ENCODE data around the gene DDX41.

The DDX41 gene

DNA sequence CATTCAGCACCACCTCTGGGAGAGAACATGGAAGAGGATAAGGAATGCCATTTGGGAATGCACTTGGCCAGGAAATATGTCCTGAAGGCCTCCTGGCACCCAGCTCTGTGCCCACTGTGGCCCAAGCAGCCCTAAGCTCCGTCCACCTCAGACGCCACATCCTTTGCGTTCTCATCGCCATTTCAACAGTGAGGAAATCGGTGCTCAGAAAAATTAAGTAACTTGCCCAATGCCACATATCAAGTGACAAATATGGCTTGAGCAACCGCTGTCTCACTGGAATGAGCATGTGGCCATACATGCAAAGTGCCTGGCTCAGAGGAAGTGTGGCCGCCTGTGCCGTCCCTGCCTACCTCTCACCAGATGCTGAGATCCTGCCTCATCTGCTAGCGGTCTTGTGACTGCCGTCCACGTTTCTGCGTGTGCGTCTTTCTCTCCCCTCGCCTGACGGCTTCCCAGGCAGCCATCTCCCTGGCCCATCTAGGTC is 6.2 kb downstream of the DDX41 start:
- Histone ChIP-seq H3K9ac (ENCODE audit: low read length) (no peak overlapping the region), H3K27ac (ENCODE audit: low read depth, low read length) (no peak overlapping the region), H3K27me3 (ENCODE audit: control insufficient read depth in 1 of 2, insufficient read depth in 2 of 2, low read length in 2 of 2) (no peaks in the 10 kb centered on the region), H3K4me3 (ENCODE audit: low read depth in 1 of 2, low read length in 2 of 2) (no peak overlapping the region), H3K36me3 (ENCODE audit: insufficient read depth, low read length) (peaks cover 56% of the 10 kb centered on the region), H3K4me1 (ENCODE audit: insufficient read depth, low read length) (peaks cover 5% of the 10 kb centered on the region), H3K9me3 (ENCODE audit: low read length) (no peaks in the 10 kb centered on the region)

DNA sequence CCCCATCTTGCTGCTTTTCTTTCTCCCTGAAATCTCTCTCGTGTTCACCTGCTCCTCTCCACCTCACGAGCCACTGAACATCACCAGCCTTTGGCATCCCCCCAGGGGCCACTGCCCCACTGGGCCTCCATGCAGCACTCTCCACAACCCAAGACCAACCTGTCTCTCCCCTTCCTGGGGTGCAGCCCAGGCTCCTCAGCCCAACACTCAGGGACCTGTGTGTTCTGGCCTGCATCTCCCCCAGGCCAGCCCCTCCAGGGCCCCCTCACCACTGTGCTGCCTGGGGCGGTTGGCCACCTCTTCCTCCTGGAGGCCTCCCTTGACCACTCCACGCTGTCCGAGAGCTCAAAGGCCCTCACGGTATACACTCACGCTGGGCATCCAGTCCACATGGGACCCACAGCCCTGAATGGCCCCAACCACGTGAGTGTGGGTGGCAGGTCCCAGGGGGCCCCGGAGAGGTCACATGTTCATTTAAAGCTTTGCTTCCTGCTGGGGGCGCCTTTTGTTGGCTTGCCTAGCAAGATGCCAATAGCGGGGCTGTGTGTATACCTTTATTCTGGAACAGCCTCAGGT is 6.7 kb downstream of the DDX41 start:
- Histone ChIP-seq H3K9ac (ENCODE audit: low read length) (no peak overlapping the region), H3K36me3 (ENCODE audit: insufficient read depth, low read length) (peaks cover 51% of the 10 kb centered on the region), H3K4me3 (ENCODE audit: low read depth in 1 of 2, low read length in 2 of 2) (no peak overlapping the region), H3K9me3 (ENCODE audit: low read length) (no peaks in the 10 kb centered on the region), H3K27me3 (ENCODE audit: control insufficient read depth in 1 of 2, insufficient read depth in 2 of 2, low read length in 2 of 2) (no peaks in the 10 kb centered on the region), H3K27ac (ENCODE audit: low read depth, low read length) (no peak overlapping the region), H3K4me1 (ENCODE audit: insufficient read depth, low read length) (no peaks in the 10 kb centered on the region)

DNA sequence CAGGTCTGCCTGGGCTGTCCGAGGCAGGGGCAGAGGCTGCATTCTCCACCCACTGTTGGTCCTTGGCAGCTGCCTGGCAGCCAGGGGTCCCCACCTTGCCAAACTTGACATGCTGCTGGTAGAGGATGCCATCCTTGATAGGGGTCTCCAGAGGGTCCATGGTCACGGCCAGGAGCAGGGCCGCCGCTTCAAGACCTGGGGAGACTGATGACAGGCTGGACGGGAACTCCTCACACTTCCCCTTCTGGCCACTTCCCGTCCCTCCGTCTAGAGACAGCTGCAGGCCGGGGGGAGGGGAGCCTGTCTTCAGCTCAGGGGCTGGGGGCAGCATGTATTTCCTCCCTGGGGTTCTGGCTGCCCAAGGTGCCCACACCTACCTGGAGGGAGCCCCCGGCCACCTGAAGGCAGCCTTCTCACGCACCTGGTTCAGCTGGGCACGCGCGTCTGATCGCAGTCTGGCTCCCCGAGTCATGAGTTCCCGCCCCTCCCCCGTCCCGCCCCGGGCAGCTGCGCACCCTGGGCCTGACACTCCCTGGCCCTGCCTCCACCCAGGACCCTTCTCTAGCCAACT is 7.3 kb downstream of the DDX41 start, which contains the start of gene DOK3:
Gene DOK3, minus strand, starts transcription at position 446 of the 571 bp plus-strand sequence. Its CDS starts 286 bp downstream, at position 160.
- no peak within 1 kb of the TSS for H3K27ac ChIP-seq (ENCODE audit: low read depth, low read length)

DNA sequence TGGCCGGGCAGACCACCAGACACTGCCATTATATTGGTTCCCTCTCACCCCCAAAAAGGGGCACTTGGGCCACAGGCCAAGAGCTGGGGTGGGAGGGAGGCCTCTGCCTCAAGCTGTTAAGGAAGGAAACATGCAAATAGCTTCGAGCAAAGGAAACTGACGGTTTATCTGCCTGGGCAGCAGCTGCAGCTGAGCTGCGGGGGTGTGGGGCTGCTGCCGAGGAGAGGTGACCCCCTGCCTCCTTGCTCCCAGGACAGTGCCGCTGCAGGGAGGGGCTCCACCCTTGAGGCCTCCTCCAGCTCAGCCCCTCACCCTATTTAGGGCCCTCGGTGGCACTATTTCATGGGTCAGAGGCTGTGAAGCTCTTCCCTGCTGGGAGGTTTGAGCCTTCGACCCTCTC is 7.9 kb downstream of the DDX41 start:
- Histone ChIP-seq H3K27ac (ENCODE audit: low read depth, low read length) (no peak overlapping the region), H3K9me3 (ENCODE audit: low read length) (no peaks in the 10 kb centered on the region), H3K4me3 (ENCODE audit: low read depth in 1 of 2, low read length in 2 of 2) (peak overlapping the region in 1 of 2 donors; percentile 32), H3K4me1 (ENCODE audit: insufficient read depth, low read length) (no peaks in the 10 kb centered on the region), H3K36me3 (ENCODE audit: insufficient read depth, low read length) (peaks cover 38% of the 10 kb centered on the region), H3K27me3 (ENCODE audit: control insufficient read depth in 1 of 2, insufficient read depth in 2 of 2, low read length in 2 of 2) (no peaks in the 10 kb centered on the region), H3K9ac (ENCODE audit: low read length) (no peak overlapping the region)

More for the DNA sequence above, 7.3 kb downstream of the DDX41 start, which contains the start of gene DOK3:
- Histone ChIP-seq H3K9ac (ENCODE audit: low read length) (no peak within 1 kb of the TSS), H3K27me3 (ENCODE audit: control insufficient read depth in 1 of 2, insufficient read depth in 2 of 2, low read length in 2 of 2) (no peaks in the 10 kb centered on the region), H3K36me3 (ENCODE audit: insufficient read depth, low read length) (peaks cover 45% of the 10 kb centered on the region), H3K4me1 (ENCODE audit: insufficient read depth, low read length) (no peaks in the 10 kb centered on the region), H3K9me3 (ENCODE audit: low read length) (no peaks in the 10 kb centered on the region), H3K4me3 (ENCODE audit: low read depth in 1 of 2, low read length in 2 of 2) (peak within 1 kb of the TSS in 1 of 2 donors; percentile 32)

DNA sequence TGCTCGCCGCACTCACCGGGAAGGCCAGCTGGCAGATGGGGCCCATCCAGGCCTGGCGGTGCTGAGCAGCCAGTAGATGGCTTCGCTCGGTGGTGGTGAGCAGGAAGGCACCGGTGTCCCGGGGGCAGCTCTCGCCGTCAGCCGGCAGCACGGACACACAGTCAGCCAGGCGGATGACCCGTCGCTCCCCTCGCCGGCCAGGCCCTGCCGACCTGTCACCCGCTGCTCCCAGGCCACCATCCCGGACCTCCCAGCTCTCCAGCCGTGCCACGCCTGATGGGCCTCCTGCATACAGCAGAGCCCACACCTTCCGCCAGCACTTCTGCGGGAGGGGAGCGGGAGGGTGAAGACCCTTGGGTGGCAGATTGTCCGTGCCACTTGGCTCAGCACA is 8.5 kb downstream of the DDX41 start:
- Histone ChIP-seq H3K27ac (ENCODE audit: low read depth, low read length) (no peak overlapping the region), H3K27me3 (ENCODE audit: control insufficient read depth in 1 of 2, insufficient read depth in 2 of 2, low read length in 2 of 2) (no peaks in the 10 kb centered on the region), H3K4me3 (ENCODE audit: low read depth in 1 of 2, low read length in 2 of 2) (no peak overlapping the region), H3K9ac (ENCODE audit: low read length) (no peak overlapping the region), H3K9me3 (ENCODE audit: low read length) (no peaks in the 10 kb centered on the region), H3K4me1 (ENCODE audit: insufficient read depth, low read length) (no peaks in the 10 kb centered on the region), H3K36me3 (ENCODE audit: insufficient read depth, low read length) (peaks cover 33% of the 10 kb centered on the region)

DNA sequence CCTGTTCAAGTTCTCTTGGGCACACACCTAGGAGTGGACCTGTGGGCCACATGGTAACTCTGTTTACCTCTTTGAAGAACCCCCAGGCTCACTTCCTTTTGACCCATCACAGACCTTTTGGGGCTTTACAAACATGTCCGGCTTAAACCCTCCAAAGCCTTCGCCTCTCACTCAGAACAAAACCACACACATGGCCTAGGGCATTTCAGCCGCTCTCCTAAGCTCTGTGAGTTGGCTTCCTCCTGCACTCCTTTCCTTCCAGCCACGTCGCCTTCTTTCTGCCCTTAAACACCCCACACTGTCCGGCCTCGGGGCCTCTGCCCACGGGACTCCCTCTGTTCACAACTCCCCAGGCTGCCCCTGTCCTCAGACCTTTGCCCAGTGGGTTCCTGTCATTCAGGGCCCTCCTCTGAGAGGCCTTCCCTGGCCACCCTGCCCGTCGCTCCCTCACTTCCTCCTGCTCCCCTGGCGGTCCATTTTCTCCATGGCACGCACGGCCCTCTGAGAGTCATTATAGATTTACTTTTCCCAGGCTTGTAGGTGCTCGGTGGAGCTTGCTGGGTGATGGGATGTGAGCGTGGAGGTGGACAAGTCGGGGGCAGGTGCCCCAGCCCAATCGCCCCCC is 9.1 kb downstream of the DDX41 start:
- Histone ChIP-seq H3K27me3 (ENCODE audit: control insufficient read depth in 1 of 2, insufficient read depth in 2 of 2, low read length in 2 of 2) (no peaks in the 10 kb centered on the region), H3K9ac (ENCODE audit: low read length) (no peak overlapping the region), H3K9me3 (ENCODE audit: low read length) (no peaks in the 10 kb centered on the region), H3K4me1 (ENCODE audit: insufficient read depth, low read length) (no peaks in the 10 kb centered on the region), H3K36me3 (ENCODE audit: insufficient read depth, low read length) (peaks cover 28% of the 10 kb centered on the region), H3K27ac (ENCODE audit: low read depth, low read length) (no peak overlapping the region), H3K4me3 (ENCODE audit: low read depth in 1 of 2, low read length in 2 of 2) (no peak overlapping the region)

DNA sequence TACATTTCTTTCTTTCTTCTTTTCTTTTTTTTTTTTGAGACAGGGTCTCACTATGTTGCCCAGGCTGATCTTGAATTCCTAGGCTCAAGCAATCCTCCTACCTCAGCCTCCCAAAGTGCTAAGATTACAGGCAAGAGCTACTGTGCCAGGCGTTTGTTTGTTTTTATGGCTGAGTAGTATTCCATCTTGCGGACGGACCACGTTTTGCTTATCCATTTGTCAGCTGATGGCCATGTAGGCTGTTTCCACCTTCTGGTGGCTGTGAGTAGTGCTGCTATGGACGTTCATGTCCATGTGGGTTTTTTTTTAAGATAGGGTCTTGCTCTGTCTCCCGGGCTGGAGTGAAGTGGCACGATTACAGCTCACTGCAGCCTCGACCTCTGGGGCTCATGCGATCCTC is 9.6 kb downstream of the DDX41 start:
- Histone ChIP-seq H3K9ac (ENCODE audit: low read length) (no peak overlapping the region), H3K4me1 (ENCODE audit: insufficient read depth, low read length) (no peaks in the 10 kb centered on the region), H3K4me3 (ENCODE audit: low read depth in 1 of 2, low read length in 2 of 2) (no peak overlapping the region), H3K9me3 (ENCODE audit: low read length) (no peaks in the 10 kb centered on the region), H3K36me3 (ENCODE audit: insufficient read depth, low read length) (peaks cover 22% of the 10 kb centered on the region), H3K27ac (ENCODE audit: low read depth, low read length) (no peak overlapping the region), H3K27me3 (ENCODE audit: control insufficient read depth in 1 of 2, insufficient read depth in 2 of 2, low read length in 2 of 2) (no peaks in the 10 kb centered on the region)

DNA sequence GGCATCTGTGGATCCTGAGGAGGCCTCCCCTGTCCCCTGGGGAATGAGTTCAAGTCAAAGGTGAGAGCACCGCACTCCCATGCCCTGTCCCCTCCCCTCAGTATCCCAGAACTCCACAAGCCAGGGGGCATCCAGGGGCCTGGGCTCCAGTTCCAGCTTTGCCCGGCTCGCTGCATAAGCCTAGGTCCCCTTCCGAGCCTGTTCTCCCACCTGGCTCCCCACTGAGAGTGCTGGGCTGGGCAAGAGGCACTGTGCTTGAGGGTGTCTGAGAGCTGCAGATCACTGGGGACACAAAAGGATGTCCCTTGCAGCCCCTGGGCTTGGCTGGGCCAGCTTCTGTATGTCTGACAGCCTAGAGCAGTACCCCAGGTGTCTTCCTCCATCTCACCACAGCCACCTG is 11.7 kb downstream of the DDX41 start:
- Histone ChIP-seq H3K27me3 (ENCODE audit: control insufficient read depth in 1 of 2, insufficient read depth in 2 of 2, low read length in 2 of 2) (no peaks in the 10 kb centered on the region), H3K36me3 (ENCODE audit: insufficient read depth, low read length) (peaks cover 2% of the 10 kb centered on the region), H3K4me3 (ENCODE audit: low read depth in 1 of 2, low read length in 2 of 2) (no peak overlapping the region), H3K27ac (ENCODE audit: low read depth, low read length) (no peak overlapping the region), H3K9me3 (ENCODE audit: low read length) (no peaks in the 10 kb centered on the region), H3K9ac (ENCODE audit: low read length) (no peak overlapping the region), H3K4me1 (ENCODE audit: insufficient read depth, low read length) (peaks cover 9% of the 10 kb centered on the region)

DNA sequence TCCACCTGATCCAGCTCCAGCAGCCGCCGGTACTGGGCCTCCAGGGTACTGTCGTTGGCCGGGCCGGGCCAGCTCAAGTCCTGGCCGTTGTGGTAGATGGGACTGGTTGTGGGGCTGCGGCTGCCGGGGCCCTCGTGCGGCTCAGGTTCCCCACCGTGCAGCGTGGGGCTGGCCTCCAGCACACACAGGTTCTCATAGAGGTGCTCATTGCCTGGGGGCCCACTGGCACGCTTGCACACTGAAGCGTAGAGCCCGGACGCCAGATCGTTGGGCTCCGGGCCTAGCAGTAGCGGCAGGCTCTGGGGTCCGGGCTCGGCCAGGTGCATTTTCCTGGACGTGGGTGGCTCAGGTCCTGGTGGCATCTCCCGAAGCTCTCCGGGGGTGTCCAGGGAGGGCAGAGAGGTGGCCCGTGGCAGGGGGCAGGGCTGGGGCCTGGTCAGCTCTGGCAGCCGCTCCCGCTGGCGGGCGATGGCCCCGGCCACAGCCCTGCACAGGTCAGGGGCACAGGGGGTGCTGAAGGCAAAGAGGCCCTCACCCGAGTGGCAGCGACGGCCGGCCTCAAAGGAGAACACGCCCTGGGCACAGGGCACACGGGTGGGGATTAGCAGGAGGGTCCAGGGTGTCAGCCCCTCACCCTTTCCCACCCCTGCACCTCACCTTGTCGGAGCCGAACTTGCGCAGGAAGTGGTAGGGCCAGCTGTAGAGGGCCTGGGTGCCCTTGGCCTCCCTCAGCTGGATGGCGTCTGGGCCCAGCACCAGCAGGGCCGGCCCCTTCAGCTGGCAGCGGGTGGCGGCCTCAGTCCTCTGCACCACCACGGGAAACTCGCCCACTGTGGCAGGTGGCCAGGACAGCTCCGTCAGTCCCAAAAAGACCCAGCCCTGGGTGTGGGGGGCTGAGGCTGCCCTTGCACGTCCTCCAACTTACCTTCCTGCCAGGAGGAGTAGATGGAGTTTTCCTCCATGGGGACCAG is 12.4 kb downstream of the DDX41 start:
- Histone ChIP-seq H3K27me3 (ENCODE audit: control insufficient read depth in 1 of 2, insufficient read depth in 2 of 2, low read length in 2 of 2) (no peaks in the 10 kb centered on the region), H3K27ac (ENCODE audit: low read depth, low read length) (no peak overlapping the region), H3K4me1 (ENCODE audit: insufficient read depth, low read length) (peaks cover 9% of the 10 kb centered on the region), H3K36me3 (ENCODE audit: insufficient read depth, low read length) (no peaks in the 10 kb centered on the region), H3K9me3 (ENCODE audit: low read length) (no peaks in the 10 kb centered on the region), H3K4me3 (ENCODE audit: low read depth in 1 of 2, low read length in 2 of 2) (no peak overlapping the region), H3K9ac (ENCODE audit: low read length) (no peak overlapping the region)

DNA sequence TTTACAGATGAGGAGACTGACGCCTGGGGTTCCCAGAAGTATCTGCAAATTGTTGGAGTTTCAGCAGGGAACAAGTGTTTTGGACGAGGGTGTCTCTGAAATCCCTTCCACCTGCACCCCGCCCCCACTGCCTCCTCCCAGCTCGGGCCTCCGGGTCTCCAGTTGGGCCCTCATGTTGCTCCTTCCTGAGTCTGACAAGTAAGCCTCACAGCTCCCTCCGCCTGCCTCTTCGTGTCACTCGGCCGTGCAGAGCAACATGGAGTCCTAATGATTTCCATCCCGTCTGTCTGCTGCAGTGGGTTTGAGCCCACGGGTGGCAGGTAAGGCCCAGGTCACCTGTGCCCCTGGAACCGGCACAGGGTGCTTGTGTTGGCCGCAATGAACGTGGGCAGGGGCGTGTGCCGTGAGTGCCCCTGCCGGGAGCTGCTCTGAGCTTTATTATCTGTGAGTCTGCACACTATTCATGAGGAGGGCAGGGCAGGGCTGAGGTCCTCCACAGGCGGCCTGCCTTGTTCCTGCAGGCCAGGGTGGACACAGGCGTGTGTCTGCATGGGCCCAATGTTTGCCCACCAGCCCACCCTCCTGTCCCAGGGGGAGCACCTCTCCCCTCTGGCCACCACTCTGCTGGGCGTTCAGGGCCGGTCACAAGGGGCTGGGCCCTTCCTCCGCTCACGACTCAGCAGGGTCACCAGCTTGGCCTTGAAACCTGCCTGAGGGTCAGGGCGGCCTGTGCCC is 13.2 kb downstream of the DDX41 start:
- Histone ChIP-seq H3K27ac (ENCODE audit: low read depth, low read length) (no peak overlapping the region), H3K36me3 (ENCODE audit: insufficient read depth, low read length) (no peaks in the 10 kb centered on the region), H3K4me1 (ENCODE audit: insufficient read depth, low read length) (peaks cover 9% of the 10 kb centered on the region), H3K9ac (ENCODE audit: low read length) (no peak overlapping the region), H3K4me3 (ENCODE audit: low read depth in 1 of 2, low read length in 2 of 2) (no peak overlapping the region), H3K9me3 (ENCODE audit: low read length) (no peaks in the 10 kb centered on the region), H3K27me3 (ENCODE audit: control insufficient read depth in 1 of 2, insufficient read depth in 2 of 2, low read length in 2 of 2) (no peaks in the 10 kb centered on the region)
